ENCODE data around the gene LNX1. TPM values are rescaled to one million over a fixed set of nuclear protein-coding genes. Genes with fewer than 3 reads are reported as not detected.

The LNX1 gene
- total RNA-seq, 2 experiments from 2014 or later = not detected

DNA sequence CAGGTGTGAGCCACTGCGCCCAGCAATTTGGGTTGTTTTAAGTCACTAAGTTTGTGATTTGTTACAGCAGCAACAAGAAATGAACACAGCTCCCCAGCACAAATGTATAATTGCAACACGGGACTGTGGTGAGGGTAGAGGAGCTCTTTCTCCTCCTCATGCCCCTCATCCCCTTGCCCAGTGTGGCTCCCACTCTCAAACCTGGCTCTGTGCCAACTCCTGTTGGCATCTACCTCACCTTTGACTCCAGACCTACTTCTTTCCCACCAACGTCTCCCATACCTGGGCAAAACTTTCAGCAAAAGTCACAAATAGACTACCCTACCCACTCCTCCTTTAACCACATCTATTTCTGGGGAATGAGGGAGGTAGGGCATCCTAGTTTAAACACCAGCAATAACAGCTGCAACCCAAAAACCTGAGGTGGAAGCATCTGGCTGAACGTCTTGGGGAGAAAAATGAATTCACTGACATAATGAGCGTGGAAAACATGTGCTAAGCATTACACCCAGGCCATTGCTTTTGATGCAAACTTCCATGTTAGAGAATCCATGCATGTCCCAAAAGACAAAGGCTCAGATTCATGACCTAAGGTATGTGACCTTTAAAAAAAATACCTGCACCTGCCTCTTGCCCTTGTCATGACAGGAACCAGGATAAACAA, 19.2 kb downstream of the LNX1 start:
- TF ChIP-seq, protein P1, sequence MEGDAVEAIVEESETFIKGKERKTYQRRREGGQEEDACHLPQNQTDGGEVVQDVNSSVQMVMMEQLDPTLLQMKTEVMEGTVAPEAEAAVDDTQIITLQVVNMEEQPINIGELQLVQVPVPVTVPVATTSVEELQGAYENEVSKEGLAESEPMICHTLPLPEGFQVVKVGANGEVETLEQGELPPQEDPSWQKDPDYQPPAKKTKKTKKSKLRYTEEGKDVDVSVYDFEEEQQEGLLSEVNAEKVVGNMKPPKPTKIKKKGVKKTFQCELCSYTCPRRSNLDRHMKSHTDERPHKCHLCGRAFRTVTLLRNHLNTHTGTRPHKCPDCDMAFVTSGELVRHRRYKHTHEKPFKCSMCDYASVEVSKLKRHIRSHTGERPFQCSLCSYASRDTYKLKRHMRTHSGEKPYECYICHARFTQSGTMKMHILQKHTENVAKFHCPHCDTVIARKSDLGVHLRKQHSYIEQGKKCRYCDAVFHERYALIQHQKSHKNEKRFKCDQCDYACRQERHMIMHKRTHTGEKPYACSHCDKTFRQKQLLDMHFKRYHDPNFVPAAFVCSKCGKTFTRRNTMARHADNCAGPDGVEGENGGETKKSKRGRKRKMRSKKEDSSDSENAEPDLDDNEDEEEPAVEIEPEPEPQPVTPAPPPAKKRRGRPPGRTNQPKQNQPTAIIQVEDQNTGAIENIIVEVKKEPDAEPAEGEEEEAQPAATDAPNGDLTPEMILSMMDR (conservative IDR thresholded peaks at IDR 0.05; ENCODE audit: low read length) = no peak
- TF ChIP-seq EZH2phosphoT487 (IDR thresholded peaks at IDR 0.05; ENCODE audit: borderline replicate concordance, low read depth, low read length) = no peak
- no peaks in the 10 kb centered on the region for H3K9me3 ChIP-seq (ENCODE audit: low read length)
- H3K27ac ChIP-seq (ENCODE audit: low read depth, low read length, poor library complexity, severe bottlenecking) = no peak overlapping the region
- H3K9me2 ChIP-seq (ENCODE audit: insufficient read depth, low read length) = no peaks in the 10 kb centered on the region
- no peaks in the 10 kb centered on the region for H3K36me3 ChIP-seq (ENCODE audit: insufficient read depth, low read length)
- no TSS peak for BruUV-seq (replicated peaks)
- H4K20me1 ChIP-seq (ENCODE audit: insufficient read depth, low read length) = no peaks in the 10 kb centered on the region
- ChIA-PET CTCF (ENCODE audit: unreplicated experiment) (no interaction called here), POLR2A (no interaction called here)
- H3K79me2 ChIP-seq (ENCODE audit: insufficient read depth, low read depth, low read length) = no peaks in the 10 kb centered on the region
- intact Hi-C loops (cut with micrococcal nuclease; ENCODE audit: unreplicated experiment) = no loop called here
- DNase-seq (ENCODE audit: low spot score) = no peak
- no peaks in the 10 kb centered on the region for H3K4me1 ChIP-seq (ENCODE audit: insufficient read depth, low read length, poor library complexity, severe bottlenecking)
- H3K4me3 ChIP-seq (ENCODE audit: low read depth, low read length, poor library complexity, severe bottlenecking) = no peak overlapping the region
- H3K4me2 ChIP-seq (ENCODE audit: low read length) = no peak overlapping the region
- H2AFZ ChIP-seq (ENCODE audit: low read length) = no peak overlapping the region

DNA sequence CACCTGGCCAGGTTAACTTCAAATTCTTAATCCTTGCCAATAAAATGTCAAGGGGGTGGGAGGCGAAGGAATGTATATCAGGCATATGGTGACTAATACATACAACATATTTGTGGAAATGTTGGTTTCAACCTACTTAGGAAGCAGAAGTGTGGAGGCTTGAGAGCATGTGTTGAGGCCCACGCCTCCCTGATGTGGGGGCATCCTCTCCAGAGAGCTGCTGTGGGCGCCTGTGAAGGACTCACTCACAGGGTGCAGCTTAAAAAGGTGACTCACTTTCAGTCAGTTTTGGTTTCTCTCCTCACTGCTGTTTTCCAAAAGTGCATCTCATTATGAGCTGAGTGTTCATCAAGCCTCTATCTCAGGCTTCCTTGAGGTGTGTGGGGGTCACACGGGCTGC, 27.5 kb downstream of the LNX1 start:
- ChIA-PET CTCF (ENCODE audit: unreplicated experiment) (no interaction called here), POLR2A (interaction anchor here (1.2 kb wide), 1 partner anchor 12 kb away, joined by 4 read pairs; no protein-coding TSS in a partner anchor)
- intact Hi-C loops (cut with micrococcal nuclease; ENCODE audit: unreplicated experiment) = no loop called here
- Histone ChIP-seq H4K20me1 (ENCODE audit: insufficient read depth, low read length) (no peaks in the 10 kb centered on the region), H3K27ac (ENCODE audit: low read depth, low read length, poor library complexity, severe bottlenecking) (no peak overlapping the region), H2AFZ (ENCODE audit: low read length) (no peak overlapping the region), H3K4me3 (ENCODE audit: low read depth, low read length, poor library complexity, severe bottlenecking) (no peak overlapping the region), H3K9me2 (ENCODE audit: insufficient read depth, low read length) (no peaks in the 10 kb centered on the region), H3K79me2 (ENCODE audit: insufficient read depth, low read depth, low read length) (no peaks in the 10 kb centered on the region), H3K4me1 (ENCODE audit: insufficient read depth, low read length, poor library complexity, severe bottlenecking) (no peaks in the 10 kb centered on the region), H3K4me2 (ENCODE audit: low read length) (no peak overlapping the region), H3K36me3 (ENCODE audit: insufficient read depth, low read length) (no peaks in the 10 kb centered on the region), H3K9me3 (ENCODE audit: low read length) (no peaks in the 10 kb centered on the region)
- TF ChIP-seq, protein P1 (conservative IDR thresholded peaks at IDR 0.05; ENCODE audit: low read length) = no peak
- TF ChIP-seq EZH2phosphoT487 (IDR thresholded peaks at IDR 0.05; ENCODE audit: borderline replicate concordance, low read depth, low read length) = no peak
- DNase-seq (ENCODE audit: low spot score) = no peak
- BruUV-seq (replicated peaks) = no TSS peak

DNA sequence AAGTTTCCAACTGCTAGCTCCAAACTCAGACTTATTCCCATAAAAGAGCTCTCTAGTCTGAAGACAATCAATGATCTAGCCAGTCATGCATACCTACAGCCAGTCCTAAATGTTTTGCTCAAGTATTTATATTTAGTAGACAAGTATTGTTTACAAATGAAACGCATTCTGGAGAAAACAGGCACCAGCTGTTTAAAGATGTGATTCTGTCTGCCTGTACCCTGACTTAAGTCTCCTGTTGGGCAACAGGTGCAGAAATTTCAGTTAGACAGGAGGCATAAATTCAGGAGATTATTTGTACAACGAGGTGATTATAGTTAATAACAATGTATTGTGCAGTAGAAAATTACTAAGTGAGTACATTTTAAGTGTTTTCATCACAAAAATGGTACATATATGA, 28.9 kb downstream of the LNX1 start:
- CTCF ChIA-PET (ENCODE audit: unreplicated experiment) = no interaction called here
- Histone ChIP-seq H3K9me3 (ENCODE audit: low read length) (no peaks in the 10 kb centered on the region), H3K27ac (ENCODE audit: low read depth, low read length, poor library complexity, severe bottlenecking) (no peak overlapping the region), H3K4me3 (ENCODE audit: low read depth, low read length, poor library complexity, severe bottlenecking) (no peak overlapping the region), H3K9me2 (ENCODE audit: insufficient read depth, low read length) (no peaks in the 10 kb centered on the region), H3K4me1 (ENCODE audit: insufficient read depth, low read length, poor library complexity, severe bottlenecking) (no peaks in the 10 kb centered on the region), H2AFZ (ENCODE audit: low read length) (no peak overlapping the region), H3K36me3 (ENCODE audit: insufficient read depth, low read length) (no peaks in the 10 kb centered on the region), H4K20me1 (ENCODE audit: insufficient read depth, low read length) (no peaks in the 10 kb centered on the region), H3K79me2 (ENCODE audit: insufficient read depth, low read depth, low read length) (no peaks in the 10 kb centered on the region), H3K4me2 (ENCODE audit: low read length) (no peak overlapping the region)
- no peak for TF ChIP-seq EZH2phosphoT487 (IDR thresholded peaks at IDR 0.05; ENCODE audit: borderline replicate concordance, low read depth, low read length)
- TF ChIP-seq, protein P1 (conservative IDR thresholded peaks at IDR 0.05; ENCODE audit: low read length) = no peak
- BruUV-seq (replicated peaks) = no TSS peak
- no peak for DNase-seq (ENCODE audit: low spot score)
- POLR2A ChIA-PET = no interaction called here
- intact Hi-C loops (cut with micrococcal nuclease; ENCODE audit: unreplicated experiment) = no loop called here

Data from OCI-LY7 (cell line).